H1 (cell line): ENCODE measurements around the gene SMARCC2. TPM values are rescaled to one million over a fixed set of nuclear protein-coding genes. Genes with fewer than 3 reads are reported as not detected.

Experiments used
- ASH2L ChIP-seq: fragments of 200-600, 300-600 bp; sonication (generic); IDR thresholded peaks from one replicate; pipeline ENCODE4 v1.7.1; 2017; ENCODE audit warnings: low read length
- BRCA1 ChIP-seq: IDR thresholded peaks from 2 replicates; pipeline ENCODE4 v1.6.1; 2012; ENCODE audit warnings: low read depth, low read length, improper control_type of control experiment
- CBX5 ChIP-seq: fragments of 300-800, 300-1000 bp; sonication (generic); IDR thresholded peaks from 2 replicates; pipeline ENCODE4 v1.7.1; 2016; ENCODE audit warnings: antibody characterized with exemption, low read length, low read depth
- CBX8 ChIP-seq: fragments of 300-800, 300-1000 bp; sonication (generic); IDR thresholded peaks from 2 replicates; pipeline ENCODE4 v1.7.1; 2016; ENCODE audit warnings: low read depth, low read length, borderline replicate concordance
- CHD1 ChIP-seq: IDR thresholded peaks from 2 replicates; pipeline ENCODE4 v1.6.1; 2012; ENCODE audit warnings: low read depth, low read length, improper control_type of control experiment
- CTBP2 ChIP-seq: IDR thresholded peaks from 2 replicates; pipeline ENCODE4 v1.7.0; 2011; ENCODE audit warnings: borderline replicate concordance, mild to moderate bottlenecking, moderate library complexity, mixed read lengths, low read length; ENCODE audit not compliant: insufficient read depth, insufficient read length
- EP300 ChIP-seq, 2 experiments: IDR thresholded peaks; 1 replicate in 1 of 2; 2 replicates in 1 of 2; pipeline ENCODE4 v1.6.1; 2011 to 2012; ENCODE audit warnings: low read depth in 2 of 2, low read length in 2 of 2, mild to moderate bottlenecking in 2 of 2, borderline replicate concordance in 1 of 2, inconsistent platforms in 1 of 2, moderate library complexity in 1 of 2
- FOSL1 ChIP-seq: IDR thresholded peaks from 2 replicates; pipeline ENCODE4 v1.6.1; 2011; ENCODE audit warnings: mild to moderate bottlenecking, low read depth, low read length, moderate library complexity; ENCODE audit not compliant: insufficient read depth
- GABPA ChIP-seq: IDR thresholded peaks from 2 replicates; pipeline ENCODE4 v1.6.1; 2011; ENCODE audit warnings: mild to moderate bottlenecking, low read length, moderate library complexity, borderline replicate concordance; ENCODE audit not compliant: insufficient read depth
- KDM5A ChIP-seq: fragments of 200-600 bp; IDR thresholded peaks from 2 replicates; pipeline ENCODE4 v1.7.1; 2012; ENCODE audit warnings: mild to moderate bottlenecking, low read length, inconsistent platforms, mixed read lengths
- MAFK ChIP-seq: IDR thresholded peaks from 2 replicates; pipeline ENCODE4 v1.6.1; 2012; ENCODE audit warnings: low read depth, mild to moderate bottlenecking, improper control_type of control experiment, low read length
- NRF1 ChIP-seq: IDR thresholded peaks from 2 replicates; pipeline ENCODE4 v1.6.1; 2011; ENCODE audit warnings: mild to moderate bottlenecking, low read depth, low read length, improper control_type of control experiment
- PHF8 ChIP-seq: fragments of 200-600 bp; sonication (generic); conservative IDR thresholded peaks from 2 replicates; pipeline ENCODE4 v1.7.1; 2012; ENCODE audit warnings: low read depth, mild to moderate bottlenecking, inconsistent platforms, low read length, moderate library complexity
- RNF2 ChIP-seq: fragments of 200-900, 300-1000 bp; sonication (generic); IDR thresholded peaks from 2 replicates; pipeline ENCODE4 v1.7.1; 2016; ENCODE audit warnings: borderline replicate concordance, low read depth, mild to moderate bottlenecking, antibody characterized with exemption, low read length; ENCODE audit not compliant: poor library complexity, severe bottlenecking; ENCODE audit errors: missing control alignments
- RXRA ChIP-seq: IDR thresholded peaks from 2 replicates; pipeline ENCODE4 v1.6.1; 2011; ENCODE audit warnings: low read depth, mild to moderate bottlenecking, low read length, moderate library complexity; ENCODE audit not compliant: insufficient read depth
- SIN3A ChIP-seq, 2 experiments: IDR thresholded peaks in 1 of 2; conservative IDR thresholded peaks in 1 of 2; 2 replicates each; pipeline ENCODE4 v1.6.1; 2011 to 2012; ENCODE audit warnings: low read length in 2 of 2, improper control_type of control experiment in 1 of 2, low read depth in 1 of 2, mild to moderate bottlenecking in 1 of 2
- SIRT6 ChIP-seq: IDR thresholded peaks from one replicate; pipeline ENCODE4 v1.7.1; 2012; ENCODE audit warnings: low read length, inconsistent platforms
- SIX5 ChIP-seq: IDR thresholded peaks from 2 replicates; pipeline ENCODE4 v1.6.1; 2011; ENCODE audit warnings: mild to moderate bottlenecking, low read depth, low read length
- polyA plus RNA-seq, 7 experiments: library from polyadenylated mRNA; depleted of rRNA in 3 of 7; stranded (reverse) in 5 of 7; unstranded in 2 of 7; fragments of >200 nt in 5 of 7; fragments of 200-250 nt in 2 of 7; gene quantifications; 1 replicate in 5 of 7; 2 replicates in 1 of 7; 4 replicates in 1 of 7; pipeline versions ENCODE4 v1.2.1 to v1.2.3, GENCODE V29; 2011 to 2013; ENCODE audit warnings: missing spikeins in 2 of 7, mixed read lengths in 2 of 7
- total RNA-seq: library from RNA; stranded (reverse); fragmentation: NEBNext Ultra II Directional; extraction: Animal tissue kit (Norgen Biotek cat#: 25700); gene quantifications from 2 replicates; pipeline ENCODE4 v1.2.1, GENCODE V29; 2021
- TF ChIP-seq, protein P1 (sequence below): IDR thresholded peaks from 2 replicates; pipeline ENCODE4 v1.6.1; 2012; ENCODE audit warnings: inconsistent platforms
- TF ChIP-seq, protein P2 (sequence below): IDR thresholded peaks from 2 replicates; pipeline ENCODE4 v1.6.1; 2012; ENCODE audit warnings: low read length, inconsistent platforms

Gene SMARCC2
- total and polyA plus RNA-seq, 2 of the 8 experiments (the other 6 are each of a cell fraction or from before 2014, with no cell fraction given) = 33.9 to 78.5 TPM

DNA sequence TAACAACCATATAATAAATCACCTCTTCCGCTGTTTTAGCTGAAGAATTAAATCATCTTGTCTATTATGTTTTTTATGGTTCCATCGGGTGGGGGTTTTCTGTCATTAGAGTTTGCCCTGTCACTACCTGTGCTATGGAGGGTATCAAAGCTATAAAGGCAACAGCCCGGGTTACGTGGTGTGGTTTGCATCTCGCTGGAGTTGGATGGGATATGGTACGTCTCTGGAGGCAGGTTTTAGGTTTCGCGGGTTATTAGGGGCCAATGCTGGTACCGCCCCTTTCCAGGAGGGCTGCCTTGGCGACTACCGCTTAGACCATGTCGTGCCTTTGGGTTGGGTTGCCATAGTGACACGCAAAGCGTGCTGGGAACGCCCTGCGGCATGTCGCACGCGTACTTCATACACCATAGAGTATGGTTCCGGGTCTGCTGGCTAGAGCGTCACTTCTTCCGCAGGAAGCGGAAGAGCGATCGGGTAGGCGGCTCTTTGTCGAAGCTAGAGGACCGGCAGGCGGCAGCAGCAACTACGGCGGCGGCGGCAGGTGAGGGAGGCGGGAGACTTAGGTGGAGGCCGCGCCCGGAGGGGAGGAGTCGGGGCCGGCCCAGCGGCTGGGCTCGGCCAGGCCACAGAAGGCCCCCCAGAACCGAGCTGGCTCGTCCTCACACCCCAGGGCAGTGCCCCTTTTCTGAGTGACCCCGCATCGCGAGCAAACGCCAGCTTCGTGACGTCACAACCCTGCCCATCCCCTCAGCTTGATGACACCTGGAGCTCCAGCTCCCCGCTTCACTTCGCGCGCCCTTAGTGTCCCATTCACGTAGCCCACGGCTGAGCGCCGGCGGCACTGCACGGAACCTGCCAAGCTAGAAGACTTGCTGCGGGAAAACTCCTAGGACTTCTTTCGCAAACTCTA, 71.2 kb downstream of the SMARCC2 start, which contains the start of gene ZC3H10 (continued):
- TF ChIP-seq GABPA (peak; percentile 88; the same call in 1 of the 2 replicates), CBX5 (no peak), NRF1 (0 out of 2 replicates have a peak, but pooled peaks have one; percentile 3), CHD1 (0 out of 2 replicates have a peak, but pooled peaks have one; percentile 49), CTBP2 (no peak), RNF2 (no peak), SIN3A (conservative IDR thresholded peaks at IDR 0.05 in 1 of 2, IDR thresholded peaks at IDR 0.05 in 1 of 2; ENCODE audit: low read depth in 1 of 2, low read length in 2 of 2) (peak; percentile 94 to 97), KDM5A (no peak; the same call in 1 of the 2 replicates), SIRT6 (peak; percentile 57), SIX5 (no peak; the same call in 1 of the 2 replicates), PHF8 (peak; percentile 75), RXRA (no peak), FOSL1 (no peak; the same call in 1 of the 2 replicates), EP300 (IDR thresholded peaks at IDR 0.05; ENCODE audit: borderline replicate concordance in 1 of 2, low read depth in 2 of 2, low read length in 2 of 2) (peak; percentile 2 to 64; a peak in 2 of 3 replicates), BRCA1 (peak; percentile 41; the same call in 1 of the 2 replicates), ASH2L (no peak), MAFK (no peak), CBX8 (no peak)
- TF ChIP-seq, protein P1, sequence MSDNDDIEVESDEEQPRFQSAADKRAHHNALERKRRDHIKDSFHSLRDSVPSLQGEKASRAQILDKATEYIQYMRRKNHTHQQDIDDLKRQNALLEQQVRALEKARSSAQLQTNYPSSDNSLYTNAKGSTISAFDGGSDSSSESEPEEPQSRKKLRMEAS = peak; percentile 86
- TF ChIP-seq, protein P2, sequence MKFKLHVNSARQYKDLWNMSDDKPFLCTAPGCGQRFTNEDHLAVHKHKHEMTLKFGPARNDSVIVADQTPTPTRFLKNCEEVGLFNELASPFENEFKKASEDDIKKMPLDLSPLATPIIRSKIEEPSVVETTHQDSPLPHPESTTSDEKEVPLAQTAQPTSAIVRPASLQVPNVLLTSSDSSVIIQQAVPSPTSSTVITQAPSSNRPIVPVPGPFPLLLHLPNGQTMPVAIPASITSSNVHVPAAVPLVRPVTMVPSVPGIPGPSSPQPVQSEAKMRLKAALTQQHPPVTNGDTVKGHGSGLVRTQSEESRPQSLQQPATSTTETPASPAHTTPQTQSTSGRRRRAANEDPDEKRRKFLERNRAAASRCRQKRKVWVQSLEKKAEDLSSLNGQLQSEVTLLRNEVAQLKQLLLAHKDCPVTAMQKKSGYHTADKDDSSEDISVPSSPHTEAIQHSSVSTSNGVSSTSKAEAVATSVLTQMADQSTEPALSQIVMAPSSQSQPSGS = peak; percentile 96
